ENCODE measurements around the gene PLCH2.

PLCH2 gene

DNA sequence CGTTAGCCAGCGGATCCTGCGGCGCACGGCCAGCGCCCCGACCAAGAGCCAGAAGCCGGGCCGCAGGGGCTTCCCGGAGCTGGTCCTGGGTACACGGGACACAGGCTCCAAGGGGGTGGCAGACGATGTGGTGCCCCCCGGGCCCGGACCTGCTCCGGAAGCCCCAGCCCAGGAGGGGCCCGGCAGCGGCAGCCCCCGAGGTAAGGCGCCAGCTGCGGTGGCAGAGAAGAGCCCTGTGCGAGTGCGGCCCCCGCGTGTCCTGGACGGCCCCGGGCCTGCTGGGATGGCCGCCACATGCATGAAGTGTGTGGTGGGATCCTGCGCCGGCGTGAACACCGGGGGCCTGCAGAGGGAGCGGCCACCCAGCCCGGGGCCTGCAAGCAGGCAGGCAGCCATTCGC, 26.1 kb downstream of the PLCH2 start:
- no peak for DNase-seq

DNA sequence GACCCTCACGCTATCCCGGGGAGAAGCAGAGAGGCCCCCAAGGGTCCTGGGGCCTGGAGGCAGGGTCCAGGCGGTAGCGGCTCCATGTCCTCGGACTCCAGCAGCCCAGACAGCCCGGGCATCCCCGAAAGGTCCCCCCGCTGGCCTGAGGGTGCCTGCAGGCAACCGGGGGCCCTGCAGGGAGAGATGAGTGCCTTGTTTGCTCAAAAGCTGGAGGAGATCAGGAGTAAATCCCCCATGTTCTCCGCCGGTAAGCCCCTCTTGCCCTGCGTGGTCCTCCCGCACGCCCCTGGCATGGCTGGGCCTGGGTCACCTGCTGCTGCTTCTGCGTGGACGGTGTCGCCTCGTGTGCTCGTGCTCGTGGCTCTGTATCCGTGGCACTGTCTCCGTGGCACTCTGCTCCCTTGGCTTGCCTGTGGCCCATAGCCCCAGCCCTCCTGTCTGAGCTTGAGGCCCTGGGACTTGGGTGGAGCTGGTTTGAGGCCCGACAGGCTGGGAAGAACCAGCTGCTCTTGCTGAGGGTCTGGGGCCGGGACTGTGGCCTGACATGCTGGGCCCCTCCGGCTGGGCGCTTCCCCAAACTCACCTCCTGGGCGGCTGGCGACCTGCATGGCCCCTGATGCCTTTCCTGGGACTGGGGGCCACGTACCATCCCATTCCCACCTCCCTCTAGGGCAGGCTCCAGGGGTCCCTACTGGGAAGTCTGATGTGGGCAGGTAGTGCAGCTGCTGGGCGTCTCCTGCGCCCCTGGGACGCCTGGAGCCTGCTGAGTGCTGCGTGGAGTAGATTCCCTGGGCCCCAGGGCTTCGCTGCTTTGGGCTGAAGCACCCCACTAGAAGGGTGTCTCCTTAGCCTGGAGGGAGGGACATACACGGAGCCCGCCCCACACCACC, 26.8 kb downstream of the PLCH2 start:
- DNase-seq: no peak

DNA sequence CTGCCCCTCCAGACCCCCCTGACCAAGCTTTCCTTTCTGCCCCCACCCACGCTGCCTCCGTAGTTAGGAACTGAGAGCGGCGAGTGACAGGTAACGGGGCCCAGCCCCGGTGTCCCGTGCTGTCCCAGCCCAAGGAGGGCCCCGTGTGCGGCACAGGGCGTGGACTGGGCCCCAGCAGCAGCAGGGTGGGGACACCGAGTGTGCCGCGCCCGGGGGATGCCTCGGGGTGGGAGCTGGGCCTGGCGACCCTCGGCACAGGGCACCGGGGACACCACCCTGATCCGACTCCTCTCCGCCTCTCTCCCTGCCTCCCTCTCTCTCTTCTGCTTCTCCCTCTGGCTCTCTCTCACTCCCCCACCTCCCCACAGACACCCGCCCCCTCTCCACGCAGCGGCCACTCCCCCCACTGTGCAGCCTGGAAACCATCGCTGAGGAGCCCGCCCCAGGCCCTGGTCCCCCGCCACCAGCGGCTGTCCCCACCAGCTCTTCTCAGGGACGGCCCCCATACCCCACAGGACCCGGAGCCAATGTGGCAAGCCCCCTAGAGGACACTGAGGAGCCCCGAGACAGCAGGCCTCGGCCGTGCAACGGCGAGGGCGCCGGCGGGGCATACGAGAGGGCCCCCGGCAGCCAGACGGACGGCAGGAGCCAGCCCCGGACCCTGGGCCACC, 27.6 kb downstream of the PLCH2 start:
- no peak for DNase-seq

DNA sequence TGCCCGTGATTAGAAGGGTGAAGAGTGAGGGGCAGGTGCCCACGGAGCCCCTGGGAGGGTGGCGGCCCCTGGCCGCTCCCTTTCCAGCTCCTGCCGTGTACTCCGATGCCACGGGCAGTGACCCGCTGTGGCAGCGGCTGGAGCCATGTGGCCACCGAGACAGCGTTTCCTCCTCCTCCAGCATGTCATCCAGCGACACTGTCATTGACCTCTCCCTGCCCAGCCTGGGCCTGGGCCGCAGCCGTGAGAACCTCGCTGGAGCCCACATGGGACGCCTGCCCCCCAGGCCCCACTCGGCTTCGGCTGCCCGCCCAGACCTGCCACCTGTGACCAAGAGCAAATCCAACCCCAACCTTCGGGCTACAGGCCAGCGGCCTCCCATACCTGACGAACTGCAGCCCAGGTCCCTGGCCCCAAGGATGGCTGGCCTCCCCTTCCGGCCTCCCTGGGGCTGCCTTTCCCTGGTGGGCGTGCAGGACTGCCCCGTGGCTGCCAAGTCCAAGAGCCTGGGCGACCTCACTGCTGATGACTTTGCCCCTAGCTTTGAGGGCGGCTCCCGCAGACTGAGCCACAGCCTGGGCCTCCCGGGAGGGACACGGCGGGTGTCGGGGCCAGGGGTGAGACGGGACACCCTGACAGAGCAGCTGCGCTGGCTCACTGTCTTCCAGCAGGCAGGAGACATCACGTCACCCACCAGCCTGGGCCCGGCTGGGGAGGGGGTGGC, 28.3 kb downstream of the PLCH2 start:
- DNase-seq: no peak

DNA sequence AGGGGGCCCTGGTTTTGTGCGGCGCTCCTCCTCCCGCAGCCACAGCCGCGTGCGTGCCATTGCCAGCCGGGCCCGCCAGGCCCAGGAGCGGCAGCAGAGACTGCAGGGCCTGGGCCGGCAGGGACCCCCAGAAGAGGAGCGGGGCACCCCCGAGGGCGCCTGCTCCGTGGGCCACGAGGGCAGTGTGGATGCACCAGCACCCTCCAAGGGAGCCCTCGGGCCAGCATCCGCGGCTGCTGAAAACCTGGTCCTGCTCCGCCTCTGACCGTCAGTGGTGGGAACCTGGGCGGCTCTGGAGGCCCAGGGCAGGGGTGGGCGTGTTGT, 28.8 kb downstream of the PLCH2 start:
- no peak for DNase-seq

DNA sequence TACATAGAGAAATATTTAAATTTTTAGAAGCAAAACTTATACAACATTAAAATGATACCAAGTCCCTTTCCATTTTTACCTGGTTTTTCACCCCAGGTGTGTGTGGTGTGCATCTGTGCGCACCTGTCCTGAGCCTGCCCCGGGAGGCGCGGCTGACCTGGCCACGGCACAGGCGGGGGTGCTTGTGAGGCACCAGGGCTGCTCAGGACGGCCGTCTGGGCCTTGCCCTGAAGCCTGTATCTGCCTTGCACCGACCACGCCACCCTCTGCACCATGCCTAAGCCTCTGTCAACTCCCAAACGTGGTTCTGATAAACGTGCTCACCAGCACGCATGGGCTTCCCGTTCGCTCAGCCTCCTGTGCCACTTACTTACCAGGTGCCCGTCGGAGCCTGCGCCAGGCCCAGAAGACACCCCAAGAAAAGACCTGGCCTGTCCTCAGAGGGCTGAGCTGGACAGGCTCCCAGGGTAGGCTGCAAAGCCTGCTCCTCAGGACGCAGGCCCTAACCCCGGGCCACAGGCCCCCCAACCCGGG, 29.4 kb downstream of the PLCH2 start:
- no peak for DNase-seq

DNA sequence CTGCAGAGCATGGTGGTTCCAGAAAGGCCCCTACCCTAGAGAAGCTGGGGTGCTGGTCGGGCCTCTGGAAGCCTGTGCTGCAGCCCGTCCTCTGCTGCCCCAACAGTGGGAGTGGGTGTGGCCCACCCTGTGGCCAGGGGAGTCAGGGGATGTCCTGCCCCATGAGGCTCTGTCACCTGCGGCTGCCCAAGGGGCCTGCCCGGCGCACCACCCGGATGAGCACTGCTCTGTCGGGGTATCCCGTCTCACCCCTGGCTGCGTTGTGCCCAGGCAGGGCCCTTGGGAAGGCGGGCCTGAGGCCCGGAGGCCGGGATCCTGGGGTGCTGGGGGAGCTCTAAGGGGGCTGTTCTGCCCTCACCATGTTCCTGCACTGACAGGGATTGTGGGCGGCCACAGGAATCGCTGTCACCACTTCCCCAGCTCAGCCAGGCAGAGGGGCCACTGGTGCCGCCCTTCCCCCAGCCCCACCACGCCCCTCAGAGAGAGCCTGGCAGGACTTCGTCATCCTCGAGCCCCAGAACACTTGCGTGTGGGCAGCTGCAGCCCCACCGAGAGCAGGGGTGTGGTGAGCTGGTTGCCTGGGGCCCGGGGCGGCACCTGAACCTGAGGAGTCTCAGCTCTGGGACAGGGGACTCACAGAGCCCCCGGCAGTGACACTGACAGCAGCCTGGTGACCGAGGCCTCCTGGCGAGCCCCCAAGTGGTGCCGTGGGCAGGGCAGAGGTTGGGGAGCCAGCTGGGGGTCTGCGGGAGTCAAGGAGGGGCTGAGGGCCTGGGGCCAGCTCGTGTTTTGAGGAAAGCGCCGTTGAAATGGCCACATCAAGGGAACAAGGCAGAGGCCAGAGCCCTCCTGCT, 30.1 kb downstream of the PLCH2 start:
- no peak for DNase-seq

DNA sequence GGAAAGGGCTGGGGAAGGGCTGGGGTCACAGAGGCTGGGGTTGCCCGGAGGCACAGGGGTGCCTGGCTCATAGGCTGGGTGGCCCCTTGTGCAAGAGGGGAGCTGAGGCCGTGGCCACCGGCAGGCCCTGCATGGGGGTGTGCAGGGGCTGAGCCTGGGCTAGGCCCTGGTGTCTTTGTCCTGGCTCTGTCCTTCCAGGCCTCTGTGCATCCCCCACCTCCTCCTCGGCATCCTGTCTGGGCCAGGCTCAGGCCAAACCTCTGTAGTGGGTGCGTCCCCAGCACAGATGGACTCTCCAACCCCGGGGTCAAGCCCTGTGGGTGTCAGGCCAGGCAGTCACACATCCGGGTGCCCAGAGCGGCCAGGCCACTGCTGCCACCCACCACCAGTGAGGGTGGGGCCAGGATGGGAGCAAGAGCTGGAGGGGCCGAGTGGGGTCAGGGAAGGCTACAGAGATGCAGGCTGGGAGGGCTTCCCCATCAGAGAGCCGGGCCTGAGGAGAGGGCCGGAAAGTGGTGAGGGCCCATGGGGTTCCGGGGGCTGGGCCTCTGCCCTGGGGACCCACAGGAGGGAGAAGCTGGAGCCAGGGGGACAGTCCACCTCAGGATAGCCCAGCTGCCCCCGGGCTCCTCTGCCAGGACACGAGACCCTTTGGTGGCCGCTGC, 30.9 kb downstream of the PLCH2 start:
- DNase-seq: no peak

DNA sequence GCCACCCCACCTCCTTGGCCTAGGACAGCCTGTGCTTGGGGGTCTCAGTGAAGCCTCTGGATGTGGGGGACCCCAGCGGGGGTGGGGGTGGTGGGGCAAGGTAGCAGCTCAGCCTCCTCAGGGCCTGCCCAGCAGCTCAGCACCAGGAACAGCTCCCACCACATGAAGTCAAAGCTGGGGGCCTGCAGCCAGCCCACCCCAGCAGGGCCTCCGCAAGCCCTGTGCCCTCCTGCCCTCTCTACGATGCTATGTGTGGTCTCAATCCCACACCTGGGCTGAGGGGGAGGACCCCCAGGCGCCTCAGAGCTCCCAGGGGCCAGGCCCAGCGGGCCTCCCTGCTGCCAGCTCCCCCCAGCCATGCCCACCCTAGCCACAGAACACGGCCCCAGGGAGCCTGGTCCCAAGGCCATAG, 31.7 kb downstream of the PLCH2 start:
- no peak for DNase-seq

DNA sequence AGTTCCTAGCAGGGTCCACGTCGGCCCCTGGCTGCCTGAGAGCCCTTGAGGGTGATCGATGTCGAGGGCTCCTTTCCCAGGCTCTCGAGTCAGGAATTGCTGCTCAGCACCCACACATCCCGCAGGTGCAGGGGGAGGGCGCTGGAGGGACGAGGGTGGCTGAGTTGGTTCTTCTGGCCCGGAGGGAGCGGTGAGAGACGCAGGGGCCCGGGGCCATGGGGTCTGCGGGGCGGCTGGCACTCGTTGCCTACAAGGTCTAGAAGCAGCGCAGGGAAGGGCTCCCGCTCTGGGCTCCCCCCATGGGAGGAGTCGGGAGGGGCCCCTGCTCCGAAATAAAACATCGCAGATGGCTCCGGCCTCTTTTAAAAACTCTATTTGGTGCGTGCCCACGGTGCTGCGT, 32.1 kb downstream of the PLCH2 start:
- no peak for DNase-seq

DNA sequence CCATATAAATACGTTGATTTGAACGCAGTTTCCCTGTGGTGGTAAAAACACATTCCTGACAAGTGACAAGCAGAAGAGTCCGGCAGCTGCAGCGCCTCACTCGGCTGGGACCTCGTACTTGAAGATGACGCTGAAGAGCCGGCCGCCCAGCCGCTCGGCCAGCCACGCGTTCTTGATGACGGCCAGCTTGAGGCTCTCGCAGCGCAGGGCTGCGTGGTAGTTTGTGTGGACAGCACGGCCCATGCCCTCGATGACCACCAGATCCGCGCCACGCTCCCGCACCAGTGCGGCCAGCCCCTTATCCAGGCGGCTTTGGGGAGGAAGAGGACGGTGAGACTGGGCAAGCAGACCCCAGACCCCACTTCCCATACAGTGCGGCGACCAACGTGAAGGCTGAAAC, 32.7 kb downstream of the PLCH2 start:
- no peak for DNase-seq

DNA sequence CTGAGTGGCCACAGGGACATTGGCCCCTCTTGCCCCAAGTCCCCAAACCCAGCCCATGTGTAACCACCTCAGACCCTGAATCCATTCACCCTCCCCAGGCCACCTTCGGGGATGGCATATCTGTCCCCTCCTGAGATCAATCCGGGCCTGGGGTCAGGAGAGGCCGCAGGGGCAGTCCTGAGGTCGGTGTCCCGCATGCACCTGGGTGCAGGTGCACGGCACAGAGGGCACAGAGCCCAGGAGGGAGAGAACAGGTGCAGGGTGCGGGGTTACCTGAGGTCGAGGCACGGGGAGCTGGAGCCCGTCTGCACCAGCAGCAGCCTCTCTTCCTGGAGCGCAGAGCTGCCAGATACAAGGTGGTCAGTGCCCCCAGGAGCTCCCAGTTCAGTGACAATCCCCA, 33.5 kb downstream of the PLCH2 start:
- DNase-seq: no peak

DNA sequence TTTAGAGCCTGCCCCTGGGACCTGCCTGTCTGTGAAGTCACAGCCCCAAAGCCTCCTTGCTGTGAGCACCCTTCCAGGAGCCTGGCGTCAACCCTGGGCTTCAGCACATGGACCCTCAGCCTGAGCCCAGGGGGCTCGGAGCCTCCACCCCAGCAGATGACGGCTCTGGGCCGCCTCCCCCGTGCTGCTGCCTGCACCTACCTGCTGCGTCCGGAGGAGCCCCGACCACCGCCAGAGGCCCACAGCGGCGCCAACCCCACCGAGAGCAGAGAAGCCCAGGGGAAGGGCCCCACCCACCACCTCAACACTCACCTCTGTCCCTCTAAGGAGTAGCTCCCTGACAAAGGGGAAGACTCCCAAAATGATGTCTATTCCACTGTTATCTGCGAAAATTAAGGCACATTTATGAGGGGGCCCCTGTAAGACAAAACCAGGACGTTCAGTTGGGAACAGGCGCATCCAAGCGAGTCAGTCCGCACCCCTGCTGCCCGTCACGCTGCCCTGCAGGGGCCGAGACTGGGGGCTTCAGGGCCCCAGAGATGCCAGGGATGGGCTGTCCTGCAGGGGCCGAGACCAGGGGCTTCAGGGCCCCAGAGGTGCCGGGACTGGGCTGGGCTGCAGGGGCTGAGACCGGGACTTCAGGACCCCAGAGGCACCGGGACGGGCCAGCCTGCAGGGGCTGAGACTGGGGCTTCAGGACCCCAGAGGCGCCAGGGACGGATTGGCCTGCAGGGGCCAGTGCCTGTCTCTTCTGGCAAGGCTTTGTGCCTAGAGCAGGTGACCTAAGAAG, 34.5 kb downstream of the PLCH2 start:
- no peak for DNase-seq

DNA sequence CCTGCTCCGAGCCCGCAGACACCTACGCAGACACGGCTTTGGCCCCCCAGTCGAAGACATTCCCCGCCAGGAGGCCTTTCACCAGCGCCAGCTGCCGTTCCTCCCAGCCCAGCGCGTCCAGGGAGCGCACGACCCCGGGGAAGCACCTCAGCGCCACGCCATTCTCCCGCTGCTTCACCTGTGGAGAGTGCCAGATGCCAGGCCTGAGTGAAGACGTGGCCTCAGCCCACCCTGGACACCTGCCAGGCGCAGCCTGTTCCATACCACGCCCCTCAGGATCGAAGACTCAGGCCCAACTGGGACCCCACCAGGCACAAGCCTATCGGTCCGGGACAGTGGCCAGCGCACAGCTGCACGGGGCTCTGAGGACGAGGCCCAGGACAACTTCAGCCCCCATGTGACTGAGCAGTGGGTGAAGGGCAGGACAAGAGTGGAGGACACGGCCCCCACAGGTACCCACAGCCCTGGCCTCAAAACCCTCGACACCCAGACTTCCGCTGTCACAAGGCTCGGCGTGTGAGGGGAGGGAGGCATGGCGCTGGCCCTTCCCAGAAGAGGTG, 36.9 kb downstream of the PLCH2 start:
- DNase-seq: no peak

DNA sequence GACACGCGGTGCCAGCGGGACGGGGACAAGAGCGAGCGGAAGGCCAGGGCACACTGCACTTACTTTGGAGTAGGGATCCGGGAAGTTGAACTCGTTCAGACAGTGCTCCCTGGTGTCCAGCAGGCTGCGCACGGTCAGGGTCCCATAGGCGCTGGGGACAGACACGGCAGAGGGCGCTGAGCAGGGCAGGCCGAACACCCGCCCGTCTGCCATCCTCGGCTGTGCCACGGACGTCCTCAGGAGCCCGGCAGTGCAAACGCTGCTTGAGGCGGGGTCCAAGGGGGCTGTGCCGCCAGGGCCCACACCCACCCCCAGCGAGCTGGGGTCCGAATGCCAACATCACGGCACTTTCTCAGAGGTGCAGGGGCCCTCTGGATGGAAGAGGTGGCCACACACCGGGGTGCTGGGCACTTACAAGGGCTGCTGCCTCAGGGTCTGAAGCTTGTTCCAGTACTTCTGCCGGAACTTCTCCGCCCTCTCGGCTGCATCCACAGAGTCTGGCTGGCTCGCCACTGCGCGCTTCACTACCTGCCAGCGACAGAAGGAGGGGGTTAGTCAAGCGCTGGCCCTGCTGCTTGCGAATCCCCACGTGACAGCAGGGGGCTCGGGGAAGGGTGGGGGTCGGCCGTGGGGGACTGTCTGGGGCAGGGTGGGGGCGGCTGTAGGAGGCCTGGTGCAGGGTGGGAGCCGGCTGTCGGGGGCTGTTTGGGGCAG, 38.0 kb downstream of the PLCH2 start:
- DNase-seq: no peak

DNA sequence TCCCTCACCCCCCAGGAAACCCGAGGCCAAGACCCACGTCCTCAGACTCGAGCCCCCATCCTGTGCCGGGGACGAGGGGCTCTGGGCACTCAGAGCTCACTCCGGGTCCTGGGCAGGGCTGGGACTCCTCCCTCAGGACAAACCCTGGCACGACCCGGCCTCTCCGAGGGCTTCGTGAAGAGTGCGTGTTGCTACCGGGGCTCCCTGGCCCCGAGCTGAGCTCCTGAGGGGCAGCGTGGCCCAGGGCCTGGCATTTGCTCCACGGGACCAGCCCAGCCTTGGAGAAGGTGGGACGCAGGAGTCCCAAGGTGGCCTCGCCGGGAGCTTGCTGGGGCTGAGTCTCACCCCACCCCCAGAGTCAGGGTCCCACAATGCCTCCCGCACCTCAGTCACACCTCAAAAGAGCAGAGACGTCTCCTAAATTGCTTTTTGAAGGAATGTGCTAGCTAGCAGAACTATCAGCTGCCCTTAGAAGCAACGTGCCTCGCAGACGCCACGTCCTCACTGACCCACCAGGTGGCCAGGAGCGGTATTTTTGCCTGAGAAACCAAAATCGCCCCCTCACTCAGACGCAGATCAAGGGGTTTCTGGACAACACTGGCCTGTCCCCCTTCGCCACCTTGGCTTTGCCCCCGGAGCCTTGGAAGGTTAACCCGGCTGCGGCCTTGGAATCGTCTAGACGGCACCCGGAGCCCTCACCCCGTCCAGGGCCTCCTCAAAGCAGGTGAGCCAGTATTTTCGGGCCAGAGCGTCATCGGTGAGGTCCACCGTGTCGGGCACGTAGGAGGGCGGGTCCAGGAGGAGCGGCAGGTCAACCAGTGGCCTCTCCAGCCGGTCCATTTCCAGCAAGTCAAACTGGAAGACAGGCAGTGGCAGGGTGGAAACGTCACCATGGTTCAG, 39.0 kb downstream of the PLCH2 start:
- no peak for DNase-seq

DNA sequence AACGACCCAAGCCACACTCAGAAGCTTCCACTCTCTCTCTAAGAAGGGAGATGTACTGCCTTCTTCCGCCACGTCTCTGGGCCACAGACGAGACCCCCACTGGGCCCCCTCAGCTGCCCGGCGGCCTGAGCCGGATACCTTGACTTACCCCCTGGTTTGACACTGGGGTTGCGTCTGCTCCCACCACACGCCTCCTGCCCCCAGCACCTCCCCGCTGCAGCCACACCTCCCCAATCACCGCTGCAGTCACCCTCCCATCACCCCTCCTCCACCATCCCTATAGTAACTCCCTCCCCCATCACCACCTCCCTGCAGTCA, 39.6 kb downstream of the PLCH2 start:
- DNase-seq: no peak

DNA sequence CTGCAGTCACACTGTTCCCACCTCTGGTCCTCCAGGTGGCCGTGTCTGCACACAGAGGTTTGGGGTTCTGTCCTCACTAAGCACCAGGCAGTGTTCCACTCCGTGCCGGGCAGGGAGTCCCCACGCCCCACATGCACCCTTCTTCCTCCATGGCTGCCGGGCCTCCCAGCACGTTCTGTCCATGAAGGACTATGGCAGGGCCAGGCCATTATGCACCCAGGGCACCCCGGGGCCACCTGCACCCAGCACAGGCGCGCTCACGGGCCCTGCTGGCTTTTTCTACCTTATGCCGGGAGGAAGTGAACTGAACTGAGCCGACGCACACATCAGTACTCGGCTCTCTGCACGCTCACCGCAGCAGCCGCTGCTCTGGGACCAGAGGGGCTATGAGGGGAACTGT, 40.0 kb downstream of the PLCH2 start:
- DNase-seq: no peak

DNA sequence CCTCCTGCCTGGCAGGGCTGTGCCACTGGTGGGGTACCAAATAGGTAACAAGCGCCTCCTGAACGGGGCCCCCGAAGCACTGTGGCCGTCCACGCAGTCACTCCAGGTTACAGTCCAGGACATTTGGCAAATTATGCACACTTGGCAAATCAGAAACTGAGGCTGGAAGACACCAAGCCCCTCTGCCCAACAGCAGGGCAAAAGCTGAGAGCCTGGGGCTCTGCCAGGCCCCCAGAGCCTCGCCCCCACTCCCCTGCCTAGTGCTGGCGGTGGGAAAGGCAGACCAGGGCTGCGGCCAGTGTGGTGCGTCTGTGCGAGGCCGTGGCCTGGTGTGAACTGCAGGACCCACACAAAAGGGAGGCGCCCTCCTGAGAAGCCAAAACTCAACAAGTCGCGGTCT, 40.9 kb downstream of the PLCH2 start:
- no peak for DNase-seq
